ENCODE measurements around the gene GPC5.

DNA sequence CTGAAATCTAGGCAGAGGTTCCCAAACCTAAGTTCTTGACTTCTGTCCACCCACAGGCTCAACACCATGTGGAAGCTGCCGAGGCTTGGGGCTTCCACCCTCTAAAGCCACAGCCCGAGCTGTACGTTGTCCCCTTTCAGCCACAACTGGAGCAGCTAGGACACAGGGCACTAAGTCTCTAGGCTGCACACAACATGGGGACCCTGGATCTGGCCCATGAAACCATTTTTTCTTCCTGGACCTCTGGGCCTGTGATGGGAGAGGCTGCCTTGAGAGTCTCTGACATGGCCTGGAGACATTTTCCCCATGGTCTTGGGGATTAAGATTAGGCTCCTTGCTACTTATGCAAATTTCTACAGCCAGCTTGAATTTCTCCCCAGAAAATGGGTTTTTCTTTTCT, 118.4 kb downstream of the GPC5 start:
- TF ChIP-seq, protein P1, sequence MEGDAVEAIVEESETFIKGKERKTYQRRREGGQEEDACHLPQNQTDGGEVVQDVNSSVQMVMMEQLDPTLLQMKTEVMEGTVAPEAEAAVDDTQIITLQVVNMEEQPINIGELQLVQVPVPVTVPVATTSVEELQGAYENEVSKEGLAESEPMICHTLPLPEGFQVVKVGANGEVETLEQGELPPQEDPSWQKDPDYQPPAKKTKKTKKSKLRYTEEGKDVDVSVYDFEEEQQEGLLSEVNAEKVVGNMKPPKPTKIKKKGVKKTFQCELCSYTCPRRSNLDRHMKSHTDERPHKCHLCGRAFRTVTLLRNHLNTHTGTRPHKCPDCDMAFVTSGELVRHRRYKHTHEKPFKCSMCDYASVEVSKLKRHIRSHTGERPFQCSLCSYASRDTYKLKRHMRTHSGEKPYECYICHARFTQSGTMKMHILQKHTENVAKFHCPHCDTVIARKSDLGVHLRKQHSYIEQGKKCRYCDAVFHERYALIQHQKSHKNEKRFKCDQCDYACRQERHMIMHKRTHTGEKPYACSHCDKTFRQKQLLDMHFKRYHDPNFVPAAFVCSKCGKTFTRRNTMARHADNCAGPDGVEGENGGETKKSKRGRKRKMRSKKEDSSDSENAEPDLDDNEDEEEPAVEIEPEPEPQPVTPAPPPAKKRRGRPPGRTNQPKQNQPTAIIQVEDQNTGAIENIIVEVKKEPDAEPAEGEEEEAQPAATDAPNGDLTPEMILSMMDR (IDR thresholded peaks at IDR 0.05), result no peak
- TF ChIP-seq, protein P2, sequence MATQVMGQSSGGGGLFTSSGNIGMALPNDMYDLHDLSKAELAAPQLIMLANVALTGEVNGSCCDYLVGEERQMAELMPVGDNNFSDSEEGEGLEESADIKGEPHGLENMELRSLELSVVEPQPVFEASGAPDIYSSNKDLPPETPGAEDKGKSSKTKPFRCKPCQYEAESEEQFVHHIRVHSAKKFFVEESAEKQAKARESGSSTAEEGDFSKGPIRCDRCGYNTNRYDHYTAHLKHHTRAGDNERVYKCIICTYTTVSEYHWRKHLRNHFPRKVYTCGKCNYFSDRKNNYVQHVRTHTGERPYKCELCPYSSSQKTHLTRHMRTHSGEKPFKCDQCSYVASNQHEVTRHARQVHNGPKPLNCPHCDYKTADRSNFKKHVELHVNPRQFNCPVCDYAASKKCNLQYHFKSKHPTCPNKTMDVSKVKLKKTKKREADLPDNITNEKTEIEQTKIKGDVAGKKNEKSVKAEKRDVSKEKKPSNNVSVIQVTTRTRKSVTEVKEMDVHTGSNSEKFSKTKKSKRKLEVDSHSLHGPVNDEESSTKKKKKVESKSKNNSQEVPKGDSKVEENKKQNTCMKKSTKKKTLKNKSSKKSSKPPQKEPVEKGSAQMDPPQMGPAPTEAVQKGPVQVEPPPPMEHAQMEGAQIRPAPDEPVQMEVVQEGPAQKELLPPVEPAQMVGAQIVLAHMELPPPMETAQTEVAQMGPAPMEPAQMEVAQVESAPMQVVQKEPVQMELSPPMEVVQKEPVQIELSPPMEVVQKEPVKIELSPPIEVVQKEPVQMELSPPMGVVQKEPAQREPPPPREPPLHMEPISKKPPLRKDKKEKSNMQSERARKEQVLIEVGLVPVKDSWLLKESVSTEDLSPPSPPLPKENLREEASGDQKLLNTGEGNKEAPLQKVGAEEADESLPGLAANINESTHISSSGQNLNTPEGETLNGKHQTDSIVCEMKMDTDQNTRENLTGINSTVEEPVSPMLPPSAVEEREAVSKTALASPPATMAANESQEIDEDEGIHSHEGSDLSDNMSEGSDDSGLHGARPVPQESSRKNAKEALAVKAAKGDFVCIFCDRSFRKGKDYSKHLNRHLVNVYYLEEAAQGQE (IDR thresholded peaks at IDR 0.05; ENCODE audit: insufficient read depth in 1 of 2, low read depth in 2 of 2, low read length in 1 of 2), result no peak
- TF ChIP-seq POLR2AphosphoS5 (IDR thresholded peaks at IDR 0.05; ENCODE audit: low read depth, low read length), result no peak
- TF ChIP-seq TCF7L2 (IDR thresholded peaks at IDR 0.05; ENCODE audit: low read depth, low read length), result no peak
